ENCODE data around the gene CCHCR1.
"Not testable (repeated sequence)": the region's sequence is repeated elsewhere in the genome, so short reads cannot be mapped to it uniquely, and the experiment has no call there.

Gene CCHCR1, protein sequence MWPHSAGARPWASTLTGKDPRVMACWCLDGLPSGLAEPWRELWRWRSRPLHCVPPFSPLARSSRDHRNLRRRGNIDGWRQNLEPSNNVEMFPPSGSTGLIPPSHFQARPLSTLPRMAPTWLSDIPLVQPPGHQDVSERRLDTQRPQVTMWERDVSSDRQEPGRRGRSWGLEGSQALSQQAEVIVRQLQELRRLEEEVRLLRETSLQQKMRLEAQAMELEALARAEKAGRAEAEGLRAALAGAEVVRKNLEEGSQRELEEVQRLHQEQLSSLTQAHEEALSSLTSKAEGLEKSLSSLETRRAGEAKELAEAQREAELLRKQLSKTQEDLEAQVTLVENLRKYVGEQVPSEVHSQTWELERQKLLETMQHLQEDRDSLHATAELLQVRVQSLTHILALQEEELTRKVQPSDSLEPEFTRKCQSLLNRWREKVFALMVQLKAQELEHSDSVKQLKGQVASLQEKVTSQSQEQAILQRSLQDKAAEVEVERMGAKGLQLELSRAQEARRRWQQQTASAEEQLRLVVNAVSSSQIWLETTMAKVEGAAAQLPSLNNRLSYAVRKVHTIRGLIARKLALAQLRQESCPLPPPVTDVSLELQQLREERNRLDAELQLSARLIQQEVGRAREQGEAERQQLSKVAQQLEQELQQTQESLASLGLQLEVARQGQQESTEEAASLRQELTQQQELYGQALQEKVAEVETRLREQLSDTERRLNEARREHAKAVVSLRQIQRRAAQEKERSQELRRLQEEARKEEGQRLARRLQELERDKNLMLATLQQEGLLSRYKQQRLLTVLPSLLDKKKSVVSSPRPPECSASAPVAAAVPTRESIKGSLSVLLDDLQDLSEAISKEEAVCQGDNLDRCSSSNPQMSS

DNA sequence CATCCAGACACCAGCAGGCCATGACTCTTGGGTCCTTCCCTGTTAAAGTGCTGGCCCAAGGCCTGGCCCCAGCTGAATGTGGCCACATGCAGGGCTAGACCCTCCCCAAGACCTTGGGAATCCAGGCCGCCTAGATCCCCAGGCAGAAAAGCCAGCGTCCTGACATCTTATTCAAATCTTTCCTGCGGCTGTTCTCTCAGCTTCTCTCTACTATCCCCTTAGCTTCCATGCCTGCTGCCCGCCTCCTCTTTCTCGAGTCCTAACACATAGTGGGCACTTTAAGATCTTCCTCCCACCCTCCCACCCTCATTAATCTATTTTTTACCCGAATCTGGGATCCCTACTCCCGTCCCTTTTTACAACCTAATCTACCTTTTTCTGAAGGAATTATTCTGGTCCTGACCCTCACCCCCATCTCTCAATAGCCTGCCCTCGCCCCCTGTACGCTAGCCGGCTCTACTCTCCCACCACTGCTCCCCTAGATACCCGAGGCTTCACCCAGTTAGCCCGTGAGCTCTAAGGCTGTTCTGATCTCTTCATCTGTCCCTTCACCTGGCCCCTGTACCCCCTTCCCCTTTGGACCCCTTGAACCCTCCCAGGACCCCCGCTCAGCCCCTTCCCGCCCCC is at the start of gene CCHCR1:
Gene CCHCR1 (minus strand): TSS at position 290 of the 627 bp plus-strand sequence. CDS start 202 bp downstream, at position 88.
- DNase-seq (ENCODE audit: low read depth) = no peak

DNA sequence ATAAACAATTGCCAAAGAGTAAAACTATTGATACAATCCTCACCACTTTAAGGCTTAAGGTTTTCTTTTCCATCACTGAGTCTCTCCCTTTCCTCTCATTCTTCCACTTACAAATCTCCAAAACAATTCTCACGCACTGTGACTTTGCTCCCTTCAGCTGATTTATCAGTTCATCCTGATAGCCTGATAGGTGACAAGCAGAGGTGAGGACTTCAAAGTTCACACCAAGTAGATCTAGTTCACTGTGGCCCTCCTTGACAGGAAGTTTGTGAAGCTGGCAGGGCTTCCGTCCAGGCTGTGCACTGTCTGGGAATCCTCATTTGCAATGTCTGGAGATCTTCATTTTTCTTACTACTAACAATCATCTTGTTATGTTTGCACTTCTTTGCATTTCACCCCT is 48.0 kb upstream of the CCHCR1 start:
- no peak for DNase-seq (ENCODE audit: low read depth)

DNA sequence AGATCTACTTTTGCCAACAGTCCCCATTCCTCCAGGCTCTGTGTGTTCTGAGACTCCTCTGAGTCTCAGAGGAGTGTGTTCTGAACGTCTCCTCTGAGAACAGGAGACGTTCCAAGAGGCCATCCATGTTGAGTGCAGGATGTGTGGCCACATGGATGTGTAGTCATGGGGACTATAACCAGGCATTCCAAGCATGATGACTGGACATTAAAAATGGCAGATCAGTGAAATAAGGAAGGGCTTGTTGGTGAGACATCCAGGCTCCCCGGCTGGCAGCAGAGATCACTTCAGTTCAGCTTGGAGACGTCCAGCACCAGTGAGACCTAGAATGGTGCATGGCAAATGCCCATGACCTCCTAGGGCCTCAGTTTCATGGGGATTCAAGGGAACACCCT is 47.1 kb upstream of the CCHCR1 start:
- DNase-seq (ENCODE audit: low read depth) = peak; percentile 41

DNA sequence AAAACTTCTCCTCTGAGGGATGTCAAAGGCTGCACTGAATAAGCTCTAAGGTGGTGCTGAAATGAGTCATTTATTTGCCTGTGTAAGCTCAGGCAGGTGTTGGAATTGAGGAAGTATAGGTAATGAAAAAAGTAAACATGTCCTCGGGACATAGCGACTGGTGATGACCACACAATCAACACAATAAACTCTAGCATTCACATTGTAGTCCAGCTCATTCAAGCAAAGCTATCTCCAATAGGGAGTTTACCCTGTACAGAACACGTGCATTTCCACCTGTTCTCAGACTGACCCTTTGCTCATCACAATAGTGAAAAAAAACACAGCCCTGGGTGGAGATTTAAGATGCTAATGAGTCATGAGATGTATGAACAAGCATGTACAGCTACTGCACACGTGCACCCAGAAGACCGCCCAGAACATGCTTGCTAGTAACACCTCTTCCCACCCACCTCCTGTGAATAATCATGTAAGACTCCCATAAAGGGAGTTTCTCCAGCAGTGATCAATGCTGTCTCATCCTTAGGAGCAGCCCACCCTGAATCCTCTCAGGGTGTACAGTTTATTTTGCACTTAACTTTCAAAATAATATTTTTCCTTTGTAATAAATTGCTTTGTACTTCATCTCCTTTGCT is 45.9 kb upstream of the CCHCR1 start:
- DNase-seq (ENCODE audit: low read depth) = peak; percentile 69

DNA sequence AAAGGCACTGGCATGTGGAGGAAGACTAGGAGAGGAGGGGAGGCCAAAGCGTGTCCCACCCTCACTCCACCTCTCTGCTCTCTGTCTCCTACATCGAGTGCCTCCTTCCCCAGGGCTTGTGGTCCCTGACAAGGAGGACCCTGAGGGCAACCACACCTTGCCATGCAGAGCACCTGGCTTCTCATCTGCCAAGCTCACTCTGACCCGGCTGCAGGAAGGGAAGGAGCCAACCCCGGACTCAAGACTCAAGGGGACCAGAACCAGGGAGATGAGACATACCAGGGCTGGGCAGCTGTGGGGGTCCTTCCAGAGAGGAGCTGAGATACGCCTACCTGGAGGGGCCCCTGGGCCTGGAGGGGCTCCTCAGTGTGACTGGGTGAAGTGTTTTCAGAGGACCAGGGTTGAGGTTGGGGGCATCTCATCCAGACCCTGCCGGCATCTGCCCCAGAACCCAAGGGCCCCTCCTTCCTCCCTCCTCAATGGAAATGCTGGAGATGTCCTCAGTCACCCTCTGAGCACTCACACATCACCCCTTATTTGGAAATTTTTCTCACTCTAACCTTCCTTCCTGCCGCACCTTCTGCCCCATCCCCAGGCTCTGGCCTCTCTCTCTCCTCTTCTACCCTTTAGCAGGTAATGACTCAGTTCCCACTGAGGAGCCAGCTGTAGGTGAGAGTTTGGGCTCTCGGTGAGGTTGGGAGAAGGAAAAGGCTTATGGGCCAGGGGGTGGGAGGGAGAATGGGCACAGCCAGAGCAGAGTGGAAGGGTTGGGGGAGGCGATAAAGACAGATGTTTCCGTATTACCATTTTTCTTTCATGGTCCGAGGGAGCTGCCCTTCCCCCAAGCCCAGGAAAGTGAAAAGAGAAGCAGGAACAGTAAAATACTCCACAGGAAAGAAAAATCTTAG is 44.9 kb upstream of the CCHCR1 start:
- DNase-seq (ENCODE audit: low read depth) = no peak

DNA sequence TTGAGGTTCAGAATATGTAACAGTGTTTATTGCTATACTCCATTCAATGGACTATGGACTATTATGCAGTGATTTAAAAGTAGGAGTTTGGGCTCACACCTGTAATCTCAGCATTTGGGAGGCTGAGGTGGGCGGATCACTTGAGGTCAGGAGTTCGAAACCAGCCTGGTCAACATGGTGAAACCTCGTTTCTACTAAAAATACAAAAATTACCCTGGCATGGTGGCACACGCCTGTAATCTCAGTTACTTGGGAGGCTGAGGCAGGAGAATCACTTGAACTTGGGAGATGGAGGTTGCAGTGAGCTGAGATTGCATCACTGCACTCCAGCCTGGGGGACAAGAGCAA is 41.5 kb upstream of the CCHCR1 start:
- DNase-seq (ENCODE audit: low read depth) = not testable (repeated sequence)

DNA sequence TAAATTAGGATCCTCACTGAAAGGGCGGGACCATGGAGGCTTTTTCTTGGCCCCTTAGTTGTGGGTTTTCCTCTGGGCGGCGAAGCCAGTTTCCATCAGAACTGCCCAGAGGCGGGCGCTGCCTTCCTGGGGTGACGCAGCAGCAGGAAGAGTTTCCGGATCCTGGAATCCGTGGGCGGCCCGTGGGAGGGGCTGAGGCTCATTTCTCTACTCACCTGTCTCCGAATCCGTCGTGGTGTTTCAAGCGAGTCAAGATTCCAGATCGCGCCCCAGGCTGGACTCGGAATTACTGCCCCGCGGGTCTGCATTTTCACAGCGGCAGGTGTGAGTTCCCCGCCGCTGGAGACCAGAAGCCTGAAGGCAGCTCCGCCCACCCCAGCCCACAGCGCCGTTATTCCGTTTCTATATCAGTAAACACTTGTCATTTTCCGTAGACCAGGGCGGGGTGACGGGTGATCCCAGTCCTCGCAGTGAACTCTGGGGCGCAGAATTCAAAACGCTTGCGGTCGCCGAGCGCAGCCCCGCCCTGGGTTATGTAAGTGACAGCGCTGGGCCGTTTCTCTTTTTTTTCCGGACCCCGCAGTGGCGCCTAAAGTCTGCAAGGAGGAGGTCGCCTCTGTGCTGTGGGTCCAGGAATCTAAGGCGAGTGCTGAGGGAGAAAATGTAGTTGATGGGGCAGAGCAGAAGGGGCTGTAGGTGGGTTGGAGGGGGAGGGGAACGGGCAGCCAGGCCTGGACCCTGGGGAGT is 40.1 kb upstream of the CCHCR1 start:
- peak; percentile 85 for DNase-seq (ENCODE audit: low read depth)

DNA sequence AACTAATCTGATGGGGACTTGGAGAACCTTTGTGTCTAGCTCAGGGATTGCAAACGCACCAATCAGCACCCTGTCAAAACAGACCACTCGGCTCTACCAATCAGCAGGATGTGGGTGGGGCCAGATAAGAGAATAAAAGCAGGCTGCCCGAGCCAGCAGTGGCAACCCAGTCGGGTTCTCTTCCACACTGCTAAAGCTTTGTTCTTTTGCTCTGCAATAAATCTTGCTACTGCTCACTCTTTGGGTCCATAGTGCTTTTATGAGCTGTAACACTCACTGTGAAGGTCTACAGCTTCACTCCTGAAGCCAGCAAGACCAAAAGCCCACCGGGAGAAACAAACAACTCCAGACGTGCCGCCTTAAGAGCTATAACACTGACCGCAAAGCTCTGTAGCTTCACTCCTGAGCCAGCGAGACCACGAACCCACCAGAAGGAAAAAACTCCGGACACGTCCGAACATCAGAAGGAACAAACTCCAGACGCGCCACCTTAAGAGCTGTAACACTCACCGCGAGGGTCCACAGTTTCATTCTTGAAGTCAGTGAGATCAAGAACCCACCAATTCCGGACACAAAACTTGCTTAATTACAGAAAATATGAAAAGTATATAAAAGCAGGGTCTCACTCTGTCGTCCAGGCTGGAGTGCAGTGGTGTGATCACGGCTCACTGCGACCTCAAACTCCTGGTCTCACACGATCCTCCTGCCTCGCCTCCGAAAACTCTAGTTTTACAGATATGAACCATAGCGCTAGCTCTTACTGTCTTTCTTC is 38.8 kb upstream of the CCHCR1 start:
- DNase-seq (ENCODE audit: low read depth) = not testable (repeated sequence)

DNA sequence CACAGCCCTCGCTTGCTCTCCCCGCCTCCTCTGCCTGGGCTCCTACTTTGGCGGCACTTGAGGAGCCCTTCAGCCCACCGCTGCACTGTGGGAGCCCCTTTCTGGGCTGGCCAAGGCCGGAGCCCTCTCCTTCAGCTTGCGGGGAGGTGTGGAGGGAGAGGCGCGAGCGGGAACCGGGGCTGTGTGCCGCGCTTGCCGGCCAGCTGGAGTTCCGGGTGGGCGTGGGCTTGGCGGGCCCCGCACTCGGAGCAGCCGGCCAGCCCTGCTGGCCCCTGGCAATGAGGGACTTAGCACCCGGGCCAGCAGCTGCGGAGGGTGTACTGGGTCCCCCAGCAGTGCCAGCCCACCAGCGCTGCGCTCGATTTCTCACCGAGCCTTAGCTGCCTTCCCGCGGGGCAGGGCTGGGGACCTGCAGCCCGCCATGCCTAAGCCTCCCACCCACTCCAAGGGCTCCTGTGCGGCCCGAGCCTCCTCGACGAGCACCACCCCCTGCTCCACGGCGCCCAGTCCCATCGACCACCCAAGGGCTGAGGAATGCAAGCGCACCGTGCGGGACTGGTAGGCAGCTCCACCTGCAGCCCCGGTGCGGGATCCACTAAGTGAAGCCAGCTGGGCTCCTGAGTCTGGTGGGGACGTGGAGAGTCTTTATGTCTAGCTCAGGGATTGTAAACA is 37.8 kb upstream of the CCHCR1 start:
- DNase-seq (ENCODE audit: low read depth) = not testable (repeated sequence)

DNA sequence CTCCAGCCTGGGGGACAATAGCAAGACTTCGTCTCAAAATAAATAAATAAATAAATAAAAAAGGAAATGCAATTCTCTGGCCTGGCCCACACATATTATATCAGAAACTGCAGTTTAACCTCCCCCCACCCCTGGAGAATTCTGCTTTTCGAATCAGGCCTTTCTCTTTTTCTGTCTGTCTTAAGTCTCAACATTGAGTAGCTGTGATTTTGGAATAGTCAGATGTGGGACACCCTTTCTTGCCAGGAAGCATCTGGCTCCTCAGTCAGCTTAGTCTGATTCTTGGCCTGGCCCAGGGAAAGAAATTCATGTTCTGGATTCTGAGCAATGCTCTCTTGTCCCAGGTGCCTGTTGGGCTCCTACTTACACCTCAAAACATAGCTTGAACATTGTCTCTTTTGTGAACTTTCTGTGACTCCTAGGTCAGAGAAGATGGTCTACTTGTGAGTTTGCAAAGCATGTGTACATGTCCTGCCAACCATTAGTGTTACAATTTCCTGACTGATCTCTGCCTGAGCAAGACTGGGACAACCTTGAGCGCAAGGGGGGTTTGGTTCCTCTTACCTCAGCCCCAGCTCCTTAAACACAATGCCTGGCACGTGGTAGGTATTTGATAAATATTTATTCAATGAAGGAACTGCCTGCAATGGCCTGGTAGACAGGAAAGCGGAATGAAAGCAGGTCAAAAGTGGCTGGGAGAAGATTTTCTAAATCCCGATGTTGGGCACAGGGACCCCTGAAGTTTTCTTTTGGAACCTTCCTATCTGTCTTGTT is 36.6 kb upstream of the CCHCR1 start:
- no peak for DNase-seq (ENCODE audit: low read depth)

DNA sequence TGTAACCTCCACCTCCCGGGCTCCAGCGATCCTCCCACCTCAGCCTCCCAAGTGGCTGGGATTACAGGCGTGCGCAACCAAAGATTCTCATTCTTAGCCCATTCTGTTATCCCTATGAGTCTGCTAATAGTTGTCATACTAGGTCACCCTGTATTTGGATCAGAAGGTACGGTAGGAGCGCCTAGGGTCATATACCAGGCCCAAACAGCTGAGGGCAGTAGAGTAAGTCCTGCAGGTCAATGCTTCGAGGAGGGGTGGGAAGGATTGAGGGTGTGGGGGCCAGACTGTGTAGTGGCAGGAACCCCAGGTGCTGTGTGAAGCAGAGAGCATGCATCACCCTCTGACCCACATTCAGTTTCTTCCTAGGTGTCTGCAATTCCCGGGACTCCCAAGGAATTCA is 35.6 kb upstream of the CCHCR1 start:
- DNase-seq (ENCODE audit: low read depth) = no peak

DNA sequence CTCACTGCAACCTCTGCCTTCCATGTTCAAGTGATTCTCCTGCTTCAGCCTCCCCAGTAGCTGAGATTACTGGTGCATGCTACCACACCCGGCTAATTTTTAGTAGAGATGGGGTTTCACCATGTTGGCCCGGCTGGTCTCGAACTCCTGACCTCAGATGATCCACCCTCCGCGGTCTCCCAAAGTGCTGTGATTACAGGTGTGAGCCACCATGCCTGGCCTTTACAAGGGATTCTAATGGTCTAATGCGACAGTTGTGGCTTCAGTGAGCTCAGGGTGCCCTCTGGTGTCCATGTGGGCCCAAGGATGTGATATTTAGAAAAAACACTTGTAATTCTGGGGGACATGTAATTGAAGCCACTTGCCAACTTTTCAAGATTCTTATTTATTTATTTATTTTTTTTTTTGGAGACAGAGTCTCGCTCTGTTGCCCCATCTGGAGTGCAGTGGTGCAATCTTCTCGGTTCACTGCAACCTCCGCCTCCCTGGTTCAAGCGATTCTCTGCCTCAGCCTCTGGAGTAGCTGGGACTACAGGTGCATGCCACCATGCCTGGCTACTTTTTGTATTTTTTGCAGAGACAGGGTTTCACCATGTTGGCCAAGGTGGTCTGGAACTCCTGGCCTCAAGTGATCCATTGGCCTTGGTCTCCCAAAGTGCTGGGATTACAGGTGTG is 35.0 kb upstream of the CCHCR1 start:
- DNase-seq (ENCODE audit: low read depth) = peak; percentile 78

DNA sequence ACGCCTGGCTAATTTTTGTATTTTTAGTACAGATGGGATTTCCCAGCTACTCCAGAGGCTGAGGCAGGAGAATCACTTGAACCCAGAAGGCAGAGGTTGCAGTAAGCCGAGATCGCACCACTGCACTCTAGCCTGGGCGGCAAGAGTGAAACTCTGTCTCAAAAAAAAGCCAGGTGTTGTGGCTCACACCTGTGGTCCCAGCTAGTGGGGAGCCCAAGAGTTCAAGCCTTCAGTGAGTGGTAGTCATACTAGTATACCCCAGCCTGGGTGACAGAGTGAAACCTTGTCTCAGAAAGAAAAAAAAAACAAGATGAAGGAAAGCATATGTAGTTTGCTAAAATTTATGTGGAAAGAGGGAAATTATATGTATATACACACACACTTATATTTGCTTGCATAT is 32.9 kb upstream of the CCHCR1 start:
- DNase-seq (ENCODE audit: low read depth) = no peak

DNA sequence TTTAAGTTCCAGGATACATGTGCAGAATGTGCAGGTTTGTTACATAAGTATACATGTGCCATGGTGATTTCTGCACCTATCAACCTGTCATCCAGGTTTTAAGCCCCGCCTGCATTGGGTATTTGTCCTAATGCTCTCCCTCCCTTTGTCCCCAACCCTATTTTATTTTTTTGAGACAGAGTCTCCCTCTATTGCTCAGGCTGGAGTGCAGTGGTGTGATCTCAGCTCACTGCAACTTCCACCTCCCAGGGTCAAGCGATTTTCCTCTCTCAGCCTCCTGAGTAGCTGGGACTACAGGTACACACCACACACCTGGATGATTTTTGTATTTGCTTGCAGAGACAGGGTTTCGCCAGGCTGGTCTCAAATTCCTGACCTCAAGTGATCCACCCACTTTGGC is 31.6 kb upstream of the CCHCR1 start:
- DNase-seq (ENCODE audit: low read depth) = not testable (repeated sequence)

DNA sequence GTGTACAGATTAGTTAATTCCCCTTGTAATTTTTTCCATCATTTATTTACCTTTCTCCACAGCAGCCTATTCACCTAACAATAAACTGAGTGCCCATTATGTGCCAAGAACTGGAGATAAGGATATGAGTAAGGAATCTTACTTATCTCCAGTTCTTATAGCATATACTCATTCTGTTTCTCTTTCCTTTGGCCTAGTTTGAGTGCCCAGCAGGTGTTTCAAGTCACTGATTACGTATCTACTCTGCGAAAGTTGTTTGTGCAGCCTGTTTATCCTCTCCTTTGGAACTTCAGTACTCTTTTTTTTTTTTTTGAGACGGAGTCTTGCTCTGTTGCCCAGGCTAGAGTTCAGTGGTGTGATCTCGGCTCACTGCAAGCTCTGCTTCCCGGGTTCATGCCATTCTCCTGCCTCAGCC is 30.2 kb upstream of the CCHCR1 start:
- no peak for DNase-seq (ENCODE audit: low read depth)

DNA sequence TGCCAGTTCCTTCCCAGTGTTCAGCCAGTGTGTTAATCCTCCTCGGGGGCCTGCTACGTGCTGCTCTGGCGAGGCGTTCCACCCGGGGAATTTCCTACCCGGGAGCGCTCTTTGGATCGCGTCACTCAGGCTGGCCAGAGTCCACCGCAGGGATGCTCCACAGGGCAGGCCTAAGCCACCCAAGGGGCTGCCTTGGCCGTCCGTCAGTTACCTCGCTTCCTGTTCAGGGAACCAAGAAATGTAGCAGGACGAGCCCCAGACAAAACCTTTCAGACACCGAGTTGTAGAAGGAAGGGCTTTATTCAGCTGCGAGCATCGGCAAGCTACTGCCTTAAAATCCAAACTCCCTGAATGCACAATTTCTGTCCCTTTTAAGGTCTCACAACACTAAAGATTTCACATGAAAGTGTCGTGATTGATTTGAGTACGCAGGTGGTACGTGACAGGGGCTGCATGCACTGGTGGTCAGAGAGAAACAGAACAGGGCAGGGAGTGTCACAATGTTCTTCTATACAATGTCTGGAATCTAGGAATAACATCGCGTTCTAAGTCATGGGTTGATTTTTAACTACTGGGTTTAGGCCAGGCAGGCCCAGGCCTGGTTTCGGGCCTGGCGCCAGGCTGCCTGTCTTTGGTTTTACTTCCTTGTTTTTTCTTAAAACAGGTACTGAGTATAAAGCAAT is 28.6 kb upstream of the CCHCR1 start:
- DNase-seq (ENCODE audit: low read depth) = no peak

DNA sequence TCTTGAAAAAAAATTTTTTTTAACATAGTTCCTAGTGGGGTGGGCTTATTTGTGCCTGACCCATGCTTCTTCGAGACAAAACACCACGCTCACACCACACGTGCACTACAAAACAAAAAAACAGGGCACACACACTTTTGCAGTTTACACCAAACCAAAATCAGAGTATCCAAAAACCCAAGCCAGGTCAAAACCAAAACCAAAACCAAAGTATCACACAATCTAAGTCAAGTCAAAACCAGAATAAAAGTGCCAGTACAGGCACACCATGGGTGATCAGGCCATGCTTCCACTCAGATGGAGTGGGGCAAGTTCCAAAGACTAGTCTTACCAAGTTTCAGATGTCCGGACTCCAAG is 28.1 kb upstream of the CCHCR1 start:
- not testable (repeated sequence) for DNase-seq (ENCODE audit: low read depth)

Measured in EH (cell line).